Measurements from ENCODE around the gene ZP1.

The ZP1 gene

GRCh38 chr11:60872124-60872960, 5.0 kb downstream of the ZP1 start:
- H3K4me1 ChIP-seq (ENCODE audit: control insufficient read depth, low read length), result no peaks in the 10 kb centered on the region
- H3K79me2 ChIP-seq (ENCODE audit: control insufficient read depth, low read length), result no peaks in the 10 kb centered on the region
- H3K27me3 ChIP-seq (ENCODE audit: control insufficient read depth, low read length), result no peaks in the 10 kb centered on the region
- H3K9me2 ChIP-seq (replicated peaks; ENCODE audit: control insufficient read depth, low read length), result no peaks in the 10 kb centered on the region
- H3K36me3 ChIP-seq (ENCODE audit: control insufficient read depth, low read length), result no peaks in the 10 kb centered on the region
- TF ChIP-seq EZH2phosphoT487 (IDR thresholded peaks at IDR 0.05; ENCODE audit: borderline replicate concordance, low read length) (no peak), CTCF (IDR thresholded peaks at IDR 0.05; ENCODE audit: low read depth, low read length, poor library complexity, severe bottlenecking) (no peak)
- H3K27ac ChIP-seq (ENCODE audit: low read depth, low read length), result no peak overlapping the region
- no peaks in the 10 kb centered on the region for H4K20me1 ChIP-seq (ENCODE audit: control insufficient read depth, insufficient read depth, low read depth, low read length)
- H3K4me2 ChIP-seq (ENCODE audit: low read length), result no peak overlapping the region
- H3K4me3 ChIP-seq (ENCODE audit: low read length), result no peak overlapping the region
- H3K9me3 ChIP-seq (ENCODE audit: control insufficient read depth, insufficient read depth, low read length), result no peaks in the 10 kb centered on the region
- no peaks in the 10 kb centered on the region for H3F3A ChIP-seq (ENCODE audit: control insufficient read depth, insufficient read depth)

DNA sequence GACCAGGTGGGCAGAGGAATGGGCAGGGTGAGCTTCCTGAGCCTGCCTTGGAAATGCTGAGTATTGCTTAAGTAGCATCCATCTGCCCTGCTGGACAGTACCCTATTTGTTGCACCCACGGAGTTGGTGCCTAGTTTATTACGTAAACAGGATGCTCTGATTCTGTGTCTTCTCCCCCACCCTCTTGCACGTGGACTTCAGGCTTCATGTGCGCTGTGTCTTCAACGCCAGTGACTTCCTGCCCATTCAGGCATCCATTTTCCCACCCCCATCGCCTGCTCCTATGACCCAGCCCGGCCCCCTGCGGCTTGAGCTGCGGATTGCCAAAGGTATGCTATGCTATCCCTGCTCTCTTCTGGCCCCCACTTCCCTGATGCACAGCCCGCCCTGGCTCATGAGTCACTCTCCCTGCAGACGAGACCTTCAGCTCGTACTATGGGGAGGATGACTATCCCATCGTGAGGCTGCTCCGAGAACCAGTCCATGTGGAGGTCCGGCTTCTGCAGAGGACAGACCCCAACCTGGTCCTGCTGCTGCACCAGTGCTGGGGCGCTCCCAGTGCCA, 5.7 kb downstream of the ZP1 start:
- H3K27ac ChIP-seq (ENCODE audit: low read depth, low read length), result no peak overlapping the region
- H3K4me1 ChIP-seq (ENCODE audit: control insufficient read depth, low read length), result no peaks in the 10 kb centered on the region
- H3K4me3 ChIP-seq (ENCODE audit: low read length), result no peak overlapping the region
- no peaks in the 10 kb centered on the region for H3F3A ChIP-seq (ENCODE audit: control insufficient read depth, insufficient read depth)
- no peaks in the 10 kb centered on the region for H3K9me2 ChIP-seq (replicated peaks; ENCODE audit: control insufficient read depth, low read length)
- no peaks in the 10 kb centered on the region for H3K27me3 ChIP-seq (ENCODE audit: control insufficient read depth, low read length)
- TF ChIP-seq CTCF (IDR thresholded peaks at IDR 0.05; ENCODE audit: low read depth, low read length, poor library complexity, severe bottlenecking) (no peak), EZH2phosphoT487 (IDR thresholded peaks at IDR 0.05; ENCODE audit: borderline replicate concordance, low read length) (no peak)
- H4K20me1 ChIP-seq (ENCODE audit: control insufficient read depth, insufficient read depth, low read depth, low read length), result no peaks in the 10 kb centered on the region
- no peaks in the 10 kb centered on the region for H3K9me3 ChIP-seq (ENCODE audit: control insufficient read depth, insufficient read depth, low read length)
- no peak overlapping the region for H3K4me2 ChIP-seq (ENCODE audit: low read length)
- no peaks in the 10 kb centered on the region for H3K79me2 ChIP-seq (ENCODE audit: control insufficient read depth, low read length)
- H3K36me3 ChIP-seq (ENCODE audit: control insufficient read depth, low read length), result no peaks in the 10 kb centered on the region

DNA sequence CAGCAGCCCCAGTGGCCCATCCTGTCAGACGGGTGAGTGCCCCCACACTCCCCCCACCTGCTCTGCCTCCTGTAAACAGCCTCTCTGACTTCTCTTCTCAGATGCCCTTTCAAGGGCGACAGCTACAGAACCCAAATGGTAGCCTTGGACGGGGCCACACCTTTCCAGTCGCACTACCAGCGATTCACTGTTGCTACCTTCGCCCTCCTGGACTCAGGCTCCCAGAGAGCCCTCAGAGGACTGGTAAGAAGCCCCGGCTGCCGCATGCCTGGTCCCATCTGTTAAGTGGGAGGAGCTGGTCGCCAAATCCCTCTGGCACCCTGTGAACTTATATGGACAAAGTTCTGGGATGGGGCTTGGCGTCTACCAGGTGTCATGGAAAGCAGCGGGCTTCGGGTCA, 6.2 kb downstream of the ZP1 start:
- Histone ChIP-seq H3K4me1 (ENCODE audit: control insufficient read depth, low read length) (no peaks in the 10 kb centered on the region), H4K20me1 (ENCODE audit: control insufficient read depth, insufficient read depth, low read depth, low read length) (no peaks in the 10 kb centered on the region), H3K4me3 (ENCODE audit: low read length) (no peak overlapping the region), H3K27me3 (ENCODE audit: control insufficient read depth, low read length) (no peaks in the 10 kb centered on the region), H3K4me2 (ENCODE audit: low read length) (no peak overlapping the region), H3K79me2 (ENCODE audit: control insufficient read depth, low read length) (no peaks in the 10 kb centered on the region), H3K36me3 (ENCODE audit: control insufficient read depth, low read length) (no peaks in the 10 kb centered on the region), H3K9me2 (replicated peaks; ENCODE audit: control insufficient read depth, low read length) (no peaks in the 10 kb centered on the region), H3K27ac (ENCODE audit: low read depth, low read length) (no peak overlapping the region), H3K9me3 (ENCODE audit: control insufficient read depth, insufficient read depth, low read length) (no peaks in the 10 kb centered on the region), H3F3A (ENCODE audit: control insufficient read depth, insufficient read depth) (no peaks in the 10 kb centered on the region)
- no peak for TF ChIP-seq EZH2phosphoT487 (IDR thresholded peaks at IDR 0.05; ENCODE audit: borderline replicate concordance, low read length)
- TF ChIP-seq CTCF (IDR thresholded peaks at IDR 0.05; ENCODE audit: low read depth, low read length, poor library complexity, severe bottlenecking), result no peak

Data from DOHH2 (cell line).